Activated CD4-positive, alpha-beta T cell treated with anti-CD3 and anti-CD28 coated beads for 36 hours (primary cell): ENCODE results near the gene FN1. TPM values are rescaled to one million over a fixed set of nuclear protein-coding genes. Genes with fewer than 3 reads are reported as not detected.

ENCODE experiments used
- ATAC-seq: fragments of 200-7000 bp; cut with Tn5 transposase; one replicate; pipeline ENCODE4 v1.10.0; 2021; ENCODE audit warnings: mild to moderate bottlenecking, moderate library complexity
- CTCF ChIA-PET: fragments of 350-600 bp; sonication (Branson Sonifier 250); formaldehyde crosslinking; loops from one replicate; lab custom pipeline; 2021; ENCODE audit warnings: antibody characterized with exemption; lab: Charles Lee
- POLR2A ChIA-PET: fragments of 350-600 bp; sonication (Branson Sonifier 250); formaldehyde crosslinking; loops from one replicate; lab custom pipeline; 2021; ENCODE audit warnings: antibody characterized with exemption, inconsistent platforms; lab: Charles Lee
- DNase-seq: peaks from one replicate; pipeline ENCODE4 v3.0.0-alpha.2; 2020
- H3K27ac Mint-ChIP-seq: one replicate; pipeline ENCODE4 v1.8.0; 2021; ENCODE audit warnings: mixed read lengths
- H3K27me3 Mint-ChIP-seq: one replicate; pipeline ENCODE4 v1.8.0; 2021; ENCODE audit warnings: mixed read lengths
- H3K36me3 Mint-ChIP-seq: one replicate; pipeline ENCODE4 v1.8.0; 2021; ENCODE audit warnings: low read depth, mixed read lengths
- H3K4me1 Mint-ChIP-seq: one replicate; pipeline ENCODE4 v1.8.0; 2021; ENCODE audit warnings: mixed read lengths
- H3K4me3 Mint-ChIP-seq: one replicate; pipeline ENCODE4 v1.8.0; 2021; ENCODE audit warnings: mild to moderate bottlenecking, moderate library complexity, mixed read lengths
- H3K9me3 Mint-ChIP-seq: one replicate; pipeline ENCODE4 v1.8.0; 2021; ENCODE audit warnings: low read depth, mixed read lengths
- intact Hi-C, 2 experiments: fragments of 100-400 bp; cut with DNase I in 1 of 2; cut with micrococcal nuclease in 1 of 2; formaldehyde crosslinking; loops; one replicate each; pipeline versions ENCODE4 v1.14.2 to v1.15.1; 2022 to 2024; cut with DNase I, micrococcal nuclease
- total RNA-seq, 2 experiments: library from RNA; stranded (reverse); gene quantifications; one replicate each; pipeline ENCODE4 v1.2.3, GENCODE V29; 2021

The FN1 gene
- total RNA-seq, 2 experiments from 2014 or later, result 0.59 to 0.70 TPM

DNA sequence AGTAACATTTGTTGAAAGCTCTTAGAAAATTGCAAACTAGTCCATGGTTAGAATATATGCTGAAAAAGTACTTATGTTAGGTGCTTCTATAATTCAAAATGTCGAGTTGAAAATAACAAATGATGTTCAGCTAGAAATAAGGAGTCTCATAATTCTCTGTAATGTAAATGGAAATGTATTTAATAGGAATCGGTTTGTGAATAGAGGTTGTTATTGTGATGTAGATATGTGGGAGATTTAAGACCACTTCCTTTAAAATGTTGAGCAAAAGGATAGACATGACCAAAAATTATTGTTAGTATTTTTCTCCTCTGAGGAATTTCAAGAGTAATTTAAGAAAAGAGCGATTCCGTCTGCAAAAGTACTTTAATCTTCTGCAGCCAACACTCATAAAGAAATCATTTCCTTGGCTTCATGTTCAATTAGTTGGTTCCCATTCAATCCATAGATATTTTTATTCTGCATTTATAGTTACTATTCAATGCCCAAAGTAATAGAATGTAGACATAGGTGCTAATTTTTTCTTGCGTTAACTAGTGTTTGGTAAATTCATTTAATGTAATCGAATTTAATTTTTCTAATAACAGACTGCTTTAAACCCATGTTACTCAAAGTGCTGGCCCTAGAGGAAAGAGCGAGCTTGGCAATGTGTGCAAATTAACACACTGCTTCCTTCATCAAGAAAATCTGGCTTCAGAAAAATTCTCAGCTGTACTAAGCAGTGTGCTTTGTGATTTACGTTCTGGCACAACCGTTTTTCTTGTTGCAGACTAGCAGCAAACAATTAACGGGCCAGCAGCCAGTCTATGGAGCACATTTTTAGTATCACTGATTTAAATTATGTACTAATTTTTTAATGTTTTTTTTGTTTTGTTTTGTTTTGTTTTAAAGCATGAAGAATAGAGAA, 32.2 kb downstream of the FN1 start:
- DNase-seq (no peak), ATAC-seq (no peak)
- Mint-ChIP-seq H3K9me3 (no peaks in the 10 kb centered on the region), H3K4me3 (no peak overlapping the region), H3K27ac (no peak overlapping the region), H3K27me3 (peaks cover 9% of the 10 kb centered on the region), H3K4me1 (no peaks in the 10 kb centered on the region), H3K36me3 (no peaks in the 10 kb centered on the region)
- ChIA-PET POLR2A (no interaction called here), CTCF (interaction anchor here (1.0 kb wide), 1 partner anchor 1310 kb away, joined by 3 read pairs; no protein-coding TSS in a partner anchor)
- intact Hi-C loops, result no loop called here

DNA sequence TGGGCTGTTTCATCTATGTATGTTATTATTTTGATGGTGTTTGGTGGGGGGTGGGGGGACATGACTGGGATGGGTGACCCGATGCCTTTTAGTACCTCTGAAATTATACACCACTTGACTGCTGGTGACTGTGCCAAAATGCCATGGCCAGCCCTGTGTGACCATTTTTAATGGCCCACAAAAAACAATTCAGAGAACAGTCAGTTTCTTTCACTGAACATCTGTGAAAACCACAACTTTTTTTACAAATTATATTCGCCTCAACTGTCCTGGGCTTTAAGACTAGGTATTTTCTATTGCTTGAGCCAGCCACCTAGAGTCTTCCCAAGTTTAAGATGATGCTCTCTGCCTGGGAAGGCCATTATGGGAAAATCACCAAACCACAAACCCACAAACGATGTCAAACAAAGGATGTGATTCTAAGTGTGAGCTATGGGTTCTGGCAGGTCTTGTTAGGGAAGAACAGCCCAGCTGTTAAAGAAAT, 33.9 kb downstream of the FN1 start:
- no peaks in the 10 kb centered on the region for H3K9me3 Mint-ChIP-seq
- DNase-seq, result no peak
- intact Hi-C loops, result no loop called here
- no peak overlapping the region for H3K27ac Mint-ChIP-seq
- peaks cover 2% of the 10 kb centered on the region for H3K27me3 Mint-ChIP-seq
- H3K4me1 Mint-ChIP-seq, result no peaks in the 10 kb centered on the region
- POLR2A ChIA-PET, result no interaction called here
- H3K4me3 Mint-ChIP-seq, result no peak overlapping the region
- no peaks in the 10 kb centered on the region for H3K36me3 Mint-ChIP-seq
- CTCF ChIA-PET, result no interaction called here
- no peak for ATAC-seq

GRCh38 chr2:215399067-215399716, 36.7 kb downstream of the FN1 start:
- H3K27ac Mint-ChIP-seq, result no peak overlapping the region
- no peaks in the 10 kb centered on the region for H3K4me1 Mint-ChIP-seq
- no peak for DNase-seq
- intact Hi-C loops, result no loop called here
- ATAC-seq, result no peak
- POLR2A ChIA-PET, result no interaction called here
- H3K27me3 Mint-ChIP-seq, result no peaks in the 10 kb centered on the region
- no peaks in the 10 kb centered on the region for H3K36me3 Mint-ChIP-seq
- no peaks in the 10 kb centered on the region for H3K9me3 Mint-ChIP-seq
- CTCF ChIA-PET, result no interaction called here
- no peak overlapping the region for H3K4me3 Mint-ChIP-seq

DNA sequence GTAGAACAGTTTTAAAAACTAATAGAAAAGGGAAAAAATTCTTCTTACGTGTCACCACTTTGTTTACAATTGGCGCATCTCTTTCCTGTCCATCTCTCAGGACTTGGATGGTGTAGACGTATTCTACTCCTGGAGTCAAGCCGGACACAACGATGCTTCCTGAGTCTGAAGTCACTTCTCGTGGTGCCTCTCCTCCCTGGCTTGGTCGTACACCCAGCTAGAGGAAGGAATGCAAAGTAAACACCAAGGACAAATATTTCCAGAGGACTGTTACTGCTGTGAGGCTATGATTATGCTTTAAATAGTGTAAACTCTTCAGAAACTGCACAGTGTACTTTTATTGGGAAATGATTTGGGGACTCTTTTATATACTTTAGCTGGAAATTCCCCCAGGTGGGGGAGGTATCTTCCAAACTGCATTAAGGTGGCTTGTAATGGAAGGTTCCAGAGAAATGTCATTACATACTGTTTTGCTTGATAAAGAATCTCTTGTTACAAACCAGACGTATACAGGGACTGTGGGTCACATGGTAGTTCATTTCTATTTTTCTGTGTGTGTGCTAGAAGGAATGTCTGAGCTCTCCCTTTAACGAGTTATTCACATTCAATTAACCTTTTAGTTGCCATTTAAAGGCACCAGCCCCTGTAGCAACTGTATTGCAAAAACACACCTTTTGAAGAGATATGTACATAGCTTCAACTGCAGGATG, 38.1 kb downstream of the FN1 start:
- Mint-ChIP-seq H3K27me3 (no peaks in the 10 kb centered on the region), H3K27ac (no peak overlapping the region), H3K4me1 (no peaks in the 10 kb centered on the region), H3K4me3 (no peak overlapping the region), H3K9me3 (no peaks in the 10 kb centered on the region), H3K36me3 (no peaks in the 10 kb centered on the region)
- ChIA-PET POLR2A (no interaction called here), CTCF (interaction anchor here (0.6 kb wide), 1 partner anchor 128 kb away, joined by 3 read pairs; no protein-coding TSS in a partner anchor)
- intact Hi-C loops, result no loop called here
- DNase-seq, result no peak
- no peak for ATAC-seq

DNA sequence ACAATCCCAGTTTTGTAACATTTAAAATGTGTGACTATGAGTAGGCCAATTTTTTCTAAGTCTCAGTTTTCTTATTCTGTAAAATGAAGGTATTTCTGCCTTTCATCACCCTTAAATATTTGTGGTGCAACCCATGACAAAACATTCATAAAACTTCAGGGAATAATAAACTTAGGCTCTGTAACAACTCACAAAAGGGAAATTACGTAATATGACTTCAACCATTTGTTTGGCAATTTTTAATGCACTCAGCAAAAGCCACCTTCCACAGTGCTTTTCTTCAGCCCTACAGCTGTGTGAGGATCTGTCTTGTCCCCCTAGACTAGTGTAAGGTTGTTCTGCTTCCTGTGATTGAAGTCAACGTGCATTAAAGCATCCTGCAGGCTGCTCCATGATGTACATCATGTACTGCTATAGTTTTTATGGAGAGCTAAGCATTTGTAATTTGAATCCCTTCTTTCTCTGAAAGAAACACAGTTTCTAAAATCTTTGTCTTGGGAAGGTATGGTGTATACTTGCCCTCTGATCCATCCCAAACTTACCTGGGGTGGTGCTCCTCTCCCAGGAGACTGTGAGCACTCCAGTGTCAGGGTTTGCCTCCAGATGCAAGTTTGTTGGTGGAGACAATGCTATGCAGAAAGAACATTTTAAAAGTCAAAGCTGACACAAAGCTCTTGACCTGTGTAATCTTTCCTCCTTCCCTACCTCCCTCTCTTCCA, 39.1 kb downstream of the FN1 start:
- DNase-seq, result no peak
- no peaks in the 10 kb centered on the region for H3K4me1 Mint-ChIP-seq
- no peaks in the 10 kb centered on the region for H3K9me3 Mint-ChIP-seq
- H3K27me3 Mint-ChIP-seq, result no peaks in the 10 kb centered on the region
- no peaks in the 10 kb centered on the region for H3K36me3 Mint-ChIP-seq
- intact Hi-C loops, result no loop called here
- ChIA-PET POLR2A (no interaction called here), CTCF (interaction anchor here (0.6 kb wide), 1 partner anchor 127 kb away, joined by 3 read pairs; no protein-coding TSS in a partner anchor)
- no peak for ATAC-seq
- H3K4me3 Mint-ChIP-seq, result no peak overlapping the region
- H3K27ac Mint-ChIP-seq, result no peak overlapping the region

DNA sequence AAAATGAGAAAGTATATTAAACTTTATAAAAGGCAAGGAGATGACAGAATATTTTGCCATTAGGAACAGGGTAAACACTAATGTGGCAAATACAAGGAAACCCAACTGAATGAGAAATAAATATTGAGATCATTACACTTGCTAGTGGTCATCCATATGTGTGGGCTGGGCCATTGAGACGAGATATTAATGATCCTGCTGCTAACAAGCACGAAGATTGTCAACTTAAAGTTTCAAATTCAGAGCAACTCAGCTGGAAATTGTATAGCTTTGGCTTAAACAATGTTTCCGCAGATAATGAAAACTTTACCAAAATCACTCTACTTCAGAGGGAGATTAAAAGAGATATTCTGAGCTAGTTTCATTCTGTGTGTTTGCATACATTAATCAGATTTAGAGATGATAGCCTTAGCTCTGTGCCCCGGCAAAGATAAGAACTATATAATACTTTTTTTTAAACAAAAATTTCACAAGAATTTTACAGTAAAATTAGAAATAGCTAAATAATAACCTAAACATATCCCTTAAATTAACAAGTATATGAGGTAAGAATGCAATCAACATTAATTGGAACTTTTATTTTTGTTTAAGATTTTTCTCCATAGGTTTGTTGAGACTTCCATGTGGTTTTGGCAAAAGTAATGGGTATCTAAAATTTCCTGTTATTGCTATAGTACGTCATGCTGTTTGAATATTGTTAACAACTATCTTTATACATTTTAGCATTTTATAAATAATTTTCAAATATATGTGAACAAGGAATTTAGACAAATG, 40.0 kb downstream of the FN1 start:
- Mint-ChIP-seq H3K36me3 (no peaks in the 10 kb centered on the region), H3K27ac (no peak overlapping the region), H3K9me3 (no peaks in the 10 kb centered on the region), H3K4me1 (no peaks in the 10 kb centered on the region), H3K27me3 (no peaks in the 10 kb centered on the region), H3K4me3 (no peak overlapping the region)
- POLR2A ChIA-PET, result no interaction called here
- DNase-seq, result no peak
- ATAC-seq, result no peak
- CTCF ChIA-PET, result no interaction called here
- intact Hi-C loops, result no loop called here

DNA sequence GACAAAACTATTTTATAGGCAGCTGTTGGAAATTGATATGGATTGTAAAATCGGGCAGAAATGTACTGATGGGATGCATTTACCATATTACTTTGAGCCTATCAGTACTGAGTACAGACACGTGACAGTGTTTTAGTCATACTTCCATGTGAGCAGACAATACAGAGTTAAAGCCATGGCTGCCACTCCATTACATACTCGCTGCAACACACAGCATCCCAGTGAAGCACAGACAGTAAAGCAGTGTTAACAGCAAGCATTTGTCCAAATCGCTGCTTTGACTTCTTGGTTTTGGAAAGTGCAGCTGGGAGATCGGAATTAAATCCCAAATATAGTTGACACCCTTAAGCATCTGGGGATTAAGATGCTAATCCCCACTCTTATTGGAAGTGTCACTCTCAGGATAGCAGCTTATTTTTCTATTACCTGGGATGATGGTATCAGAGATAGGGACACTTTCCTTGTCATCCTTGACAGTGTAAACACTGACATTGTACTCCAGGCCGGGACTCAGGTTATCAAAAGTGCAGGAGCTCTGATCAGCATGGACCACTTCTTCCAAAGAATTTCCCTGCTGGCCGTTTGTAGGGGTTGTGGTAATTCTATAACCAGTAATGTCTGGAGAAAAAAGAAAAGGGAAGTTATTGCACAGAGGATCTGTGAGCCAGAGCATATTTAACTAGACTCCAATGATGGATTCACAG, 41.6 kb downstream of the FN1 start:
- Mint-ChIP-seq H3K27me3 (no peaks in the 10 kb centered on the region), H3K4me3 (no peak overlapping the region), H3K4me1 (no peaks in the 10 kb centered on the region), H3K27ac (no peak overlapping the region), H3K9me3 (no peaks in the 10 kb centered on the region), H3K36me3 (no peaks in the 10 kb centered on the region)
- no peak for DNase-seq
- POLR2A ChIA-PET, result no interaction called here
- intact Hi-C loops, result no loop called here
- no peak for ATAC-seq
- CTCF ChIA-PET, result no interaction called here

DNA sequence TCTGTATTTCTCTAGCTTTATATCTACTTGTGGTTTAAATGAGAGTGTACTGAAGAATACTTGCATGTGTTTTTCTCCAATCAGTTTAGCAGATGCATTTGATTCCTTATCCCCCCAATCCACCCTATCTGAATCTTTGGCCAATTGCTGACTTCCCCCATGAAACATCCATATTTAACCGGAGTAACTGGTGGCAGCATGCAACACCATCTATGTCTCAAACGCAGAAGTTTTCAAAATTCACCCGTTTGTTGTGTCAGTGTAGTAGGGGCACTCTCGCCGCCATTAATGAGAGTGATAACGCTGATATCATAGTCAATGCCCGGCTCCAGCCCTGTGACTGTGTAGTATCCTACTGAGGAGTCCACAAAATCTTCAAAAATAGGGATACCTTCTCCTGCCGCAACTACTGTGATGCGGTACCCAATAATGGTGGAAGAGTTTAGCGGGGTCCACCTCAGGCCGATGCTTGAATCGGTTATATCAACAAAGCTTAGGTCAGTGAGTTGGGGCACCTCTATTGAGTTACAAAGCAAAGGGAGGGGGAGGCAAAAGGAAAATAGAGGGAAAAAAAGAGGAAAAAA, 43.1 kb downstream of the FN1 start:
- Mint-ChIP-seq H3K27ac (no peak overlapping the region), H3K4me3 (no peak overlapping the region), H3K27me3 (no peaks in the 10 kb centered on the region), H3K4me1 (no peaks in the 10 kb centered on the region), H3K9me3 (no peaks in the 10 kb centered on the region), H3K36me3 (no peaks in the 10 kb centered on the region)
- intact Hi-C loops, result no loop called here
- ATAC-seq (no peak), DNase-seq (no peak)
- ChIA-PET POLR2A (no interaction called here), CTCF (no interaction called here)

- Mint-ChIP-seq H3K27me3 (no peaks in the 10 kb centered on the region), H3K4me3 (no peak overlapping the region), H3K4me1 (no peaks in the 10 kb centered on the region), H3K36me3 (no peaks in the 10 kb centered on the region), H3K9me3 (no peaks in the 10 kb centered on the region), H3K27ac (no peak overlapping the region)
- no peak for ATAC-seq
- ChIA-PET CTCF (no interaction called here), POLR2A (no interaction called here)
- DNase-seq, result no peak
- intact Hi-C loops, result no loop called here
These were observed 43.7 kb downstream of the FN1 start for GRCh38 chr2:215392164-215392563.

DNA sequence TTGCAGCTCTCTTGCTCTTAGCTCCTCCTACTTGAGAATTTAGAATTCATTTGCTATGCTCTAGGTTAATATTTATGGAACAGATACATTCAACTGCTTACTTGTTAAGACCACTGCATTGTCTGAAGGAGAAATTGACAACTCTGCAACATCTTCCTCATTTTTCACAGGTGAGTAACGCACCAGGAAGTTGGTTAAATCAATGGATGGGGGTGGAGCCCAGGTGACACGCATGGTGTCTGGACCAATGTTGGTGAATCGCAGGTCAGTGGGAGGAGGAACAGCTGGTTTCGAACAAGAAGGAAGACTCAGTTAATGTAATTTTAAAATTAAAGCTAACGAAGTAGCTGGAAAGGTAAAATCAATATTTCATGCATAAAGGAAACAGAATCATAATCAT, 44.3 kb downstream of the FN1 start:
- ATAC-seq, result no peak
- Mint-ChIP-seq H3K9me3 (no peaks in the 10 kb centered on the region), H3K36me3 (no peaks in the 10 kb centered on the region)

More for the DNA sequence above, 44.3 kb downstream of the FN1 start:
- intact Hi-C loops, result no loop called here
- Mint-ChIP-seq H3K4me1 (no peaks in the 10 kb centered on the region), H3K27me3 (no peaks in the 10 kb centered on the region), H3K4me3 (no peak overlapping the region), H3K27ac (no peak overlapping the region)
- ChIA-PET CTCF (interaction anchor here (0.5 kb wide), 1 partner anchor 306 kb away, joined by 3 read pairs; no protein-coding TSS in a partner anchor), POLR2A (no interaction called here)
- DNase-seq, result no peak
